Hepatocyte (in vitro differentiated cells): ENCODE results near the gene TGIF2. TPM values are rescaled to one million over a fixed set of nuclear protein-coding genes. Genes with fewer than 3 reads are reported as not detected.
"Not testable (repeated sequence)": the region's sequence is repeated elsewhere in the genome, so short reads cannot be mapped to it uniquely, and the experiment has no call there.

Experiments
- DNase-seq: peaks from one replicate; pipeline ENCODE4 v3.0.0-alpha.2; 2016; ENCODE audit warnings: low spot score
- H2AFZ ChIP-seq: fragments of 200-600 bp; sonication (generic); 2 replicates; pipeline ENCODE4 v1.6.0; 2016; ENCODE audit warnings: antibody characterized with exemption, mild to moderate bottlenecking
- H3K27ac ChIP-seq: fragments of 200-600 bp; sonication (generic); 2 replicates; pipeline ENCODE4 v1.5.1; 2016; ENCODE audit warnings: mild to moderate bottlenecking
- H3K27me3 ChIP-seq: fragments of 200-600 bp; sonication (generic); 2 replicates; pipeline ENCODE4 v1.6.1; 2016
- H3K36me3 ChIP-seq: fragments of 200-600 bp; sonication (generic); replicated peaks from 2 replicates; pipeline ENCODE4 v1.5.1; 2016; ENCODE audit warnings: low read depth; ENCODE audit not compliant: insufficient read depth
- H3K4me1 ChIP-seq: fragments of 200-600 bp; sonication (generic); 2 replicates; pipeline ENCODE4 v1.5.1; 2016; ENCODE audit warnings: mild to moderate bottlenecking, moderate library complexity; ENCODE audit not compliant: insufficient read depth
- H3K4me2 ChIP-seq: fragments of 200-600 bp; sonication (generic); 2 replicates; pipeline ENCODE4 v1.6.0; 2016
- H3K4me3 ChIP-seq: fragments of 200-600 bp; sonication (generic); 2 replicates; pipeline ENCODE4 v1.5.1; 2016; ENCODE audit warnings: mild to moderate bottlenecking
- H3K79me2 ChIP-seq: fragments of 200-600 bp; sonication (generic); 2 replicates; pipeline ENCODE4 v1.6.0; 2017; ENCODE audit warnings: mild to moderate bottlenecking
- H3K9me2 ChIP-seq: fragments of 200-600 bp; sonication (generic); replicated peaks from 2 replicates; pipeline ENCODE4 v1.6.0; 2017; ENCODE audit warnings: mild to moderate bottlenecking; ENCODE audit not compliant: insufficient read depth
- H3K9me3 ChIP-seq: fragments of 200-600 bp; sonication (generic); 2 replicates; pipeline ENCODE4 v1.5.1; 2016; ENCODE audit warnings: low read depth, mild to moderate bottlenecking
- H4K20me1 ChIP-seq: fragments of 200-600 bp; sonication (generic); 2 replicates; pipeline ENCODE4 v1.6.0; 2016; ENCODE audit warnings: mild to moderate bottlenecking; ENCODE audit not compliant: insufficient read depth, poor library complexity, severe bottlenecking
- CTCF ChIP-seq: fragments of 200-600 bp; sonication (generic); IDR thresholded peaks from 2 replicates; pipeline ENCODE4 v1.5.1; 2016; ENCODE audit warnings: antibody characterized with exemption, mild to moderate bottlenecking; ENCODE audit not compliant: poor library complexity
- EZH2 ChIP-seq: fragments of 200-600 bp; sonication (generic); IDR thresholded peaks from 2 replicates; pipeline ENCODE4 v1.6.1; 2016; ENCODE audit warnings: antibody characterized with exemption, mild to moderate bottlenecking, borderline replicate concordance
- EZH2phosphoT487 ChIP-seq: fragments of 200-600 bp; sonication (generic); IDR thresholded peaks from one replicate; pipeline ENCODE4 v1.6.1; 2018; ENCODE audit warnings: antibody characterized with exemption, mild to moderate bottlenecking, low read depth, moderate library complexity; ENCODE audit not compliant: unreplicated experiment, severe bottlenecking
- WGBS: methylation state at CpG from one replicate; pipeline ENCODE4 v1.1.6; 2016; ENCODE audit warnings: low lambda C conversion rate; ENCODE audit errors: missing lambda C conversion rate; 5-methylcytosine and 5-hydroxymethylcytosine counted together
- polyA plus RNA-seq: library from polyadenylated mRNA; unstranded; fragments of >200 nt; fragmentation: Nextera tagmentation; extraction: Ambion mirVana; gene quantifications from 2 replicates; pipeline ENCODE4 v1.2.1, GENCODE V29; 2016
- total RNA-seq: library from RNA; depleted of rRNA; stranded (reverse); fragments of >200 nt; gene quantifications from 2 replicates; pipeline ENCODE4 v1.2.3, GENCODE V29; 2014

Gene TGIF2
- total and polyA plus RNA-seq, 2 experiments from 2014 or later = 30.6 to 38.5 TPM

DNA sequence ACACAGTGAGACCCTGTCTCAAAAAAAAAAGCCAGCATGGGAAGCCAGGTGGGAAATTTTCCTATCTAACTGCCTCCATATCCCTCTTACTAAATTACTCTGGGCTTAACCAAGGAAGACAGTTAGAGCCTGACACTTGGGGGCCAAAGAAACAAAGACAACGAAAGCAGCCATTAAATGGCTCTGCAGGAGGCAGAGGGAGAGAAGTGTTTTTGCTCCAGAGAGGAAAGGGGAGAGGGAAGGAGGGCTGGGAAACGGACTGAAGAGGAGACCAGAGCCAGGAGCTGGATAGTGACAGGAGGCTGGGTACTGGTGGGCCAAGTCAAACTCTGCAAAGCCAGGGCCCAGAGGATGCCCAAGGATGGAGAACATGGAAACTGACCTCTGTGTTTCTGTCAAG, 10.7 kb upstream of the TGIF2 start:
- no peaks in the 10 kb centered on the region for H3K27me3 ChIP-seq
- TF ChIP-seq EZH2phosphoT487 (no peak), EZH2 (no peak), CTCF (no peak)
- H3K9me3 ChIP-seq = peaks cover 5% of the 10 kb centered on the region
- no peak for DNase-seq
- no peaks in the 10 kb centered on the region for H3K36me3 ChIP-seq
- no peaks in the 10 kb centered on the region for H4K20me1 ChIP-seq
- H2AFZ ChIP-seq = no peak overlapping the region
- WGBS = 54% methylated on average over 2 of the region's 2 CpGs
- no peak overlapping the region for H3K4me2 ChIP-seq
- H3K4me1 ChIP-seq = peaks cover 11% of the 10 kb centered on the region
- H3K27ac ChIP-seq = peak overlapping the region; percentile 86
- H3K4me3 ChIP-seq = no peak overlapping the region
- H3K79me2 ChIP-seq = peaks cover 3% of the 10 kb centered on the region
- H3K9me2 ChIP-seq = no peaks in the 10 kb centered on the region

DNA sequence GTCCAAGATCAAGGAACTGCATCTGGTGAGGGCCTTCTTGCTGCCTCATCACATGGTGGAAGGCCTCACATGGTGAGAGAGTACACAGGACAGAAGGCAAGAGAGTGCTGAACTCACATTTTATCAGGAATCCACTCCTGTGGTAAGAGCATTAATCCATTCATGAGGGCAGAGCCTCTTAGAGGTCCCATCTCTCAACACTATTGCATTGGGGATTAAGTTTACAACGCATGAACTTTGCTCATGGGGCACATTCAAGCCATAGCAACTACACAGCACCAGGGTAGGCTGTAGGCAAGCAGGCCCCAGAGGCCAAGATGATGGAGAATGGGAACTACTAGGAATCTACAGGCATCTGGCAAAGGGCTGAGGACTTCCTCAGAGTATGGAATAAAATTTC, 10.0 kb upstream of the TGIF2 start:
- Histone ChIP-seq H3K27me3 (no peaks in the 10 kb centered on the region), H3K9me3 (peaks cover 5% of the 10 kb centered on the region), H3K4me2 (no peak overlapping the region), H2AFZ (no peak overlapping the region), H4K20me1 (no peaks in the 10 kb centered on the region), H3K36me3 (no peaks in the 10 kb centered on the region), H3K4me1 (peaks cover 11% of the 10 kb centered on the region), H3K4me3 (no peak overlapping the region), H3K9me2 (no peaks in the 10 kb centered on the region), H3K79me2 (peaks cover 3% of the 10 kb centered on the region), H3K27ac (peak overlapping the region; percentile 86)
- WGBS = 70% methylated on average over 1 of the region's 1 CpG
- peak; percentile 50 for DNase-seq
- no peak for TF ChIP-seq CTCF

DNA sequence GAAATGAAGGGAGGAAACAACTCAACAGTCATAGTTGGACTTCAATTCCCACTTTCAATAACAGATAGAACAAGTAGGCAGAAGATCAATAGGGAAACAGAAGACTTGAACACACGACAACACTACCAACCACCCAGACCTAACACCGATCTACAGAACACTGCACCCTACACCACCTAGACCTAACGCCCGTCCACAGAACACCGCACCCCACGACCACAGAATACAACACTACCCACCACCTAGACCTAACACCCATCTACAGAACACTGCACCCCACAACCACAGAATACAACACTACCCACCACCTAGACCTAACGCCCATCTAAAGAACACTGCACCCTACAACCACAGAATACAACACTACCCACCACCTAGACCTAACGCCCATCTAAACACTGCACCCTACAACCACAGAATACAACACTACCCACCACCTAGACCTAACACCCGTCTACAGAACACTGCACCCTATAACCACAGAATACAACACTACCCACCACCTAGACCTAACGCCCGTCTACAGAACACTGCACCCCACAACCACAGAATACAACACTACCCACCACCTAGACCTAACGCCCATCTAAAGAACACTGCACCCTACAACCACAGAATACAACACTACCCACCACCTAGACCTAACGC, 9.2 kb upstream of the TGIF2 start:
- not testable (repeated sequence) for H4K20me1 ChIP-seq, DNase-seq, H3K79me2 ChIP-seq, H3K36me3 ChIP-seq, H3K9me2 ChIP-seq, H3K27me3 ChIP-seq, H3K4me3 ChIP-seq, H3K4me2 ChIP-seq, H2AFZ ChIP-seq, H3K9me3 ChIP-seq
- 97% methylated on average over 11 of the region's 13 CpGs for WGBS
- H3K27ac ChIP-seq = peak overlapping the region; percentile 60
- H3K4me1 ChIP-seq = peaks cover 11% of the 10 kb centered on the region

DNA sequence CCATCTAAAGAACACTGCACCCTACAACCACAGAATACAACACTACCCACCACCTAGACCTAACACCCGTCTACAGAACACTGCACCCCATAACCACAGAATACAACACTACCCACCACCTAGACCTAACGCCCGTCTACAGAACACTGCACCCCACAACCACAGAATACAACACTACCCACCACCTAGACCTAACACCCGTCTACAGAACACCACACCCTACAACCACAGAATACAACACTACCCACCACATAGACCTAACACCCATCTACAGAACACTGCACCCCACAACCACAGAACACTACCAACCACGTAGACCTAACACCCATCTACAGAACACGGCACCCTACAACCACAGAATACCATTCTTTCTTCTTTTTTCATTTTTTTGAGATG, 8.7 kb upstream of the TGIF2 start:
- H3K9me3 ChIP-seq, H3K79me2 ChIP-seq, H3K9me2 ChIP-seq, DNase-seq, H3K27ac ChIP-seq, H3K27me3 ChIP-seq, H3K36me3 ChIP-seq, H3K4me3 ChIP-seq, H2AFZ ChIP-seq, H4K20me1 ChIP-seq, H3K4me2 ChIP-seq: not testable (repeated sequence)
- WGBS = 94% methylated on average over 5 of the region's 6 CpGs
- H3K4me1 ChIP-seq = peaks cover 11% of the 10 kb centered on the region
